ENCODE data around the gene CERT1.
"Not testable (repeated sequence)": the region's sequence is repeated elsewhere in the genome, so short reads cannot be mapped to it uniquely, and the experiment has no call there.

CERT1 gene

GRCh38 chr5:75510836-75511434 is 494 bp downstream of the CERT1 start:
- peak overlapping the region; percentile 98 to 99 (median 98) for H3K4me3 Mint-ChIP-seq
- H3K4me1 Mint-ChIP-seq, result peaks cover 51% of the 10 kb centered on the region
- peaks cover 18% of the 10 kb centered on the region for H3K36me3 Mint-ChIP-seq (ENCODE audit: low read depth)

GRCh38 chr5:75510417-75510835 is 1.0 kb downstream of the CERT1 start:
- H3K27me3 Mint-ChIP-seq (ENCODE audit: low read depth), result no peaks in the 10 kb centered on the region
- no peak for TF ChIP-seq CTCF (IDR thresholded peaks at IDR 0.05; ENCODE audit: unreplicated experiment in 3 of 3)
- H3K27ac Mint-ChIP-seq, result peak overlapping the region; percentile 98 to 99 (median 99)
- peaks cover 4% of the 10 kb centered on the region for H3K9me3 Mint-ChIP-seq
- H3K4me1 Mint-ChIP-seq, result peaks cover 51% of the 10 kb centered on the region
- H3K36me3 Mint-ChIP-seq (ENCODE audit: low read depth), result peaks cover 20% of the 10 kb centered on the region
- H3K4me3 Mint-ChIP-seq, result peak overlapping the region; percentile 98 to 99 (median 98)

More at GRCh38 chr5:75510836-75511434, 494 bp downstream of the CERT1 start:
- TF ChIP-seq CTCF (IDR thresholded peaks at IDR 0.05; ENCODE audit: unreplicated experiment in 3 of 3), result no peak
- Mint-ChIP-seq H3K9me3 (peaks cover 4% of the 10 kb centered on the region), H3K27ac (peak overlapping the region; percentile 98 to 99 (median 99)), H3K27me3 (ENCODE audit: low read depth) (no peaks in the 10 kb centered on the region)

- H3K9me3 Mint-ChIP-seq, result peaks cover 4% of the 10 kb centered on the region
- H3K4me3 Mint-ChIP-seq, result peak overlapping the region; percentile 98 to 99 (median 98)
- peaks cover 22% of the 10 kb centered on the region for H3K36me3 Mint-ChIP-seq (ENCODE audit: low read depth)
- H3K27ac Mint-ChIP-seq, result peak overlapping the region; percentile 98 to 99 (median 99)
- TF ChIP-seq CTCF (IDR thresholded peaks at IDR 0.05; ENCODE audit: unreplicated experiment in 3 of 3), result no peak
- no peaks in the 10 kb centered on the region for H3K27me3 Mint-ChIP-seq (ENCODE audit: low read depth)
- H3K4me1 Mint-ChIP-seq, result peaks cover 51% of the 10 kb centered on the region
Observed at GRCh38 chr5:75509956-75510355, 1.5 kb downstream of the CERT1 start.

- peak overlapping the region; percentile 98 to 99 (median 99) for H3K27ac Mint-ChIP-seq
- H3K36me3 Mint-ChIP-seq (ENCODE audit: low read depth), result peaks cover 25% of the 10 kb centered on the region
- no peaks in the 10 kb centered on the region for H3K27me3 Mint-ChIP-seq (ENCODE audit: low read depth)
- H3K4me1 Mint-ChIP-seq, result peaks cover 51% of the 10 kb centered on the region
- no peak for TF ChIP-seq CTCF (IDR thresholded peaks at IDR 0.05; ENCODE audit: unreplicated experiment in 3 of 3)
- peaks cover 4% of the 10 kb centered on the region for H3K9me3 Mint-ChIP-seq
- peak overlapping the region; percentile 98 to 99 (median 98) for H3K4me3 Mint-ChIP-seq
Observed at GRCh38 chr5:75509546-75509945, 1.9 kb downstream of the CERT1 start.

- Mint-ChIP-seq H3K36me3 (ENCODE audit: low read depth) (peaks cover 32% of the 10 kb centered on the region), H3K4me1 (peaks cover 36% of the 10 kb centered on the region), H3K4me3 (peak overlapping the region in 2 of 3 experiments; percentile 68 to 75), H3K27ac (peak overlapping the region in 1 of 3 experiments; percentile 11), H3K27me3 (ENCODE audit: low read depth) (no peaks in the 10 kb centered on the region), H3K9me3 (peaks cover 4% of the 10 kb centered on the region)
- no peak for TF ChIP-seq CTCF (IDR thresholded peaks at IDR 0.05; ENCODE audit: unreplicated experiment in 3 of 3)
Observed at GRCh38 chr5:75507841-75508240, 3.6 kb downstream of the CERT1 start.

- peaks cover 21% of the 10 kb centered on the region for H3K4me1 Mint-ChIP-seq
- H3K9me3 Mint-ChIP-seq, H3K27ac Mint-ChIP-seq: not testable (repeated sequence)
Observed at GRCh38 chr5:75505112-75505511, 6.3 kb downstream of the CERT1 start.

GRCh38 chr5:75498875-75499274 is 12.6 kb downstream of the CERT1 start:
- peaks cover 71% of the 10 kb centered on the region for H3K36me3 Mint-ChIP-seq (ENCODE audit: low read depth)
- H3K4me1 Mint-ChIP-seq, result not testable (repeated sequence)

More at GRCh38 chr5:75505112-75505511, 6.3 kb downstream of the CERT1 start:
- H3K27me3 Mint-ChIP-seq (ENCODE audit: low read depth); H3K4me3 Mint-ChIP-seq: not testable (repeated sequence)
- peaks cover 52% of the 10 kb centered on the region for H3K36me3 Mint-ChIP-seq (ENCODE audit: low read depth)

More at GRCh38 chr5:75498875-75499274, 12.6 kb downstream of the CERT1 start:
- H3K27ac Mint-ChIP-seq; H3K4me3 Mint-ChIP-seq; H3K9me3 Mint-ChIP-seq; H3K27me3 Mint-ChIP-seq (ENCODE audit: low read depth): not testable (repeated sequence)
